ENCODE data around the gene DLEC1. TPM values are rescaled to one million over a fixed set of nuclear protein-coding genes. Genes with fewer than 3 reads are reported as not detected.

DLEC1 gene
- total and polyA plus RNA-seq, 9 of the 15 experiments (the other 6 are each of a cell fraction or from before 2014, with no cell fraction given): 0.07 to 0.08 TPM; not detected in 7

GRCh38 chr3:38003371-38003816, 35.6 kb upstream of the DLEC1 start (continued):
- TF ChIP-seq THRB (CRISPR knock-in tag; conservative IDR thresholded peaks at IDR 0.05) (peak; percentile 87; the same call in 1 of the 2 replicates), ARHGAP35 (IDR thresholded peaks at IDR 0.05; ENCODE audit: partially characterized antibody) (peak; percentile 43), RAD21 (CRISPR knock-in tag; conservative IDR thresholded peaks at IDR 0.05 in 1 of 2, IDR thresholded peaks at IDR 0.05 in 1 of 2) (peak; percentile 72 to 87), ZNF639 (CRISPR knock-in tag; conservative IDR thresholded peaks at IDR 0.05 in 1 of 2, IDR thresholded peaks at IDR 0.05 in 1 of 2) (no peak), SRSF1 (IDR thresholded peaks at IDR 0.05; ENCODE audit: low read depth, low read length) (no peak), NFIC (IDR thresholded peaks at IDR 0.05) (peak; percentile 75), KHSRP (IDR thresholded peaks at IDR 0.05) (no peak), DACH1 (IDR thresholded peaks at IDR 0.05; ENCODE audit: partially characterized antibody) (no peak), THAP12 (CRISPR knock-in tag; IDR thresholded peaks at IDR 0.05) (no peak), CREB3 (tag; conservative IDR thresholded peaks at IDR 0.05; ENCODE audit: low read depth) (no peak), MLX (CRISPR knock-in tag; conservative IDR thresholded peaks at IDR 0.05) (peak in 1 of 2 experiments; percentile 62; a peak in 1 of 4 replicates), SMAD1 (IDR thresholded peaks at IDR 0.05; ENCODE audit: low read depth, low read length, partially characterized antibody) (no peak), MAX (CRISPR knock-in tag; IDR thresholded peaks at IDR 0.05) (no peak), CHD1 (IDR thresholded peaks at IDR 0.05; ENCODE audit: low read length) (no peak), DEAF1 (CRISPR knock-in tag; IDR thresholded peaks at IDR 0.05) (peak; percentile 70)
